Activated naive CD8-positive, alpha-beta T cell (primary cell): ENCODE measurements around the gene ASPRV1.

Source experiments
- H3K27ac Mint-ChIP-seq: one replicate; pipeline ENCODE4 v1.8.0; 2021; ENCODE audit warnings: mixed read lengths
- H3K27me3 Mint-ChIP-seq: one replicate; pipeline ENCODE4 v1.8.0; 2021; ENCODE audit warnings: mixed read lengths
- H3K36me3 Mint-ChIP-seq: one replicate; pipeline ENCODE4 v1.8.0; 2021; ENCODE audit warnings: mixed read lengths
- H3K4me1 Mint-ChIP-seq: one replicate; pipeline ENCODE4 v1.8.0; 2021; ENCODE audit warnings: low read depth, mixed read lengths
- H3K4me3 Mint-ChIP-seq: one replicate; pipeline ENCODE4 v1.8.0; 2021; ENCODE audit warnings: mild to moderate bottlenecking, mixed read lengths
- H3K9me3 Mint-ChIP-seq: one replicate; pipeline ENCODE4 v1.8.0; 2021; ENCODE audit warnings: low read depth, mixed read lengths

ASPRV1 gene

DNA sequence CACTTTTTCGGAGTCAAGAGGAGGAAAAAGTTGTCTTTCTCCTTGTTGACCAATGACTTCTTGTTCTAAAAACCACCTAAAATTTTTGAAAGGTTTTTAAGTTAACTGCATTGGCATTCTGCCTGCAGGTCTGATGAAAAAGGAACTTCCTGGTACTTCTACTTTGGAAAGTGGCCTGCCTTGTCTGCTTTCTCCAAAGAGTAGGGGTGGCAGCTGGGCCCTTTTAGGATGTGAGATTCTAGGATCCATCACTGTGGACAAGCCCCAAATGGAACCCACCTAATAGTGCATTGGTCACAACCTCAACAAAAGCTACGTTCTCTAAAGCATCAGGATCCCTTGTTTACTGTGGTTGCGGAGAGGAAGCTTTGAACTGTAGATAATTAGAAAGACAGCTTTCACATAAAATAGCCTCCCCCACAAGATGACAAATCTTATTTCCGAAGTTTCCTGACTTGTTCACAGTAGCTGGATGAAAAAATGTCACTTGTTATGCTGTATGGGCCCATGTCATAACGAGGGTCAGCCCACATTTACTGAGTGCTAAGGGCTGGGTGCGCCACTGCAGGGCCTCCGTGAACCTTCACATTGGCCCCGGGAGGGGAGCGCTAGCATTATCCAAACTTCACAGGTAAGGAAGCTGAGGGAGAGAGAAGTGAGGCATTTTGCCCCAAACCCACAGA lies 17.4 kb downstream of the ASPRV1 start:
- no peak overlapping the region for H3K27ac Mint-ChIP-seq
- peaks cover 32% of the 10 kb centered on the region for H3K4me1 Mint-ChIP-seq
- H3K36me3 Mint-ChIP-seq, result peaks cover 10% of the 10 kb centered on the region
- H3K27me3 Mint-ChIP-seq, result no peaks in the 10 kb centered on the region
- H3K4me3 Mint-ChIP-seq, result no peak overlapping the region
- no peaks in the 10 kb centered on the region for H3K9me3 Mint-ChIP-seq

DNA sequence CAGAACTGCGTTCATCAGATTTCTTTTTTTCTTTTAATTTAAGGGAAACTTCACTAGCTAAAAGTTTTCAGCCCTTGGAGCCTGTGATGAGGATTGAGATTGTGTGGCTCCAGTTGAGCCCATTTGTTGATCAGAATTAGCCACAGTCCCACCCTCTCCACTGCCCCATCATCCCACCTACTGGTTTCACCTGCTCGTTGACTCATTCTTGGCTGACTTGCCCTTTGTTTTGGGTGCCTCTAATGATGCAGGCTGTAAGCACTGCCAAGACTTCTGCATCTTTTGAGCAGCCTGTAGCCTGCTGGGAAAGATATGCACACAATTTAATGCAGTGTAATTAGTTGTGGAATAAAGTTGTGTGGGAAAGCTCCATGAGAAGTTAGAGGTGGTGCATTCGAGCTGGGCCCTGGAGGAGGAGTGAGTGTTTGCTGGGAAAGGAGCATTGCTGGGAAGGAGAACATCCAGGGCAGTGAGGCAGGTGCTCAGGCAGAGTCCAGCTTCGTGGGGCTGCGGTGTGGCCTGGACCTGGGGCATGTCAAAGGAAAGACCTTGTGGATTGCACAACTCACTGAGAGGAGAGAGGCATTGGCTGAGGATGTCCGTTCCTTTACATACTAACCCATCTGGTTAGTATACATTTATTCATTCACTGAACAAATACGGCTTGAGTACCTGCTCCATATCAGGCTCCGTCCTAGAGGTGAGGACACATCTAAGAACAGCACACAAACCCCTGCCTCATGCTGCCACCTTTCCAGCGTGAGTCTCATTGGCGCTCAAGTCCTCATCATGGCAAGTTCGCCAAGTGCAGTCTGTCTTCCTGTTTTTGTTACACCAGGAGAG lies 18.2 kb downstream of the ASPRV1 start:
- no peaks in the 10 kb centered on the region for H3K27me3 Mint-ChIP-seq
- H3K4me3 Mint-ChIP-seq, result no peak overlapping the region
- no peaks in the 10 kb centered on the region for H3K9me3 Mint-ChIP-seq
- peaks cover 30% of the 10 kb centered on the region for H3K4me1 Mint-ChIP-seq
- peaks cover 15% of the 10 kb centered on the region for H3K36me3 Mint-ChIP-seq
- no peak overlapping the region for H3K27ac Mint-ChIP-seq

- Mint-ChIP-seq H3K4me1 (peaks cover 11% of the 10 kb centered on the region), H3K4me3 (no peak overlapping the region), H3K27ac (no peak overlapping the region), H3K36me3 (peaks cover 21% of the 10 kb centered on the region), H3K27me3 (no peaks in the 10 kb centered on the region), H3K9me3 (no peaks in the 10 kb centered on the region)
Measured at GRCh38 chr2:69940691-69941090, 20.7 kb downstream of the ASPRV1 start.

DNA sequence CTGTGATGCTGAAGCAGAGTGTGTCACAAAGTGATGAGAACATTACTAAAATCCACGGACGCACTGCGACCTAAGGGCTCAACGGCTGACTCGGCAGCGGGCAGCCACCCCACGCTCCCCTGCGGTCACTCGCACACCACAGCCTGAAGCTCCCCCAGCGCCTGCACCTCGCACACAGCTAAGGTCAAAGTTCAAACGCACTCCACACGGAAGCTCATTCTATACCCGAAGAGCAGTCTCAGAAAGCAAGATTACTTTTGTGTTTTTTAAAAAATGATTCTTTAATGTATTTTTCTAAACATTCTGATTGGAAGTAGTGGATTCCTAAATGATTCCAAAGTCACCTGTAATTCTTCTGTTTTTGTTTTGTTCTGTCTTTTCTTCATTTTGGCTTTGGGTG lies 21.7 kb downstream of the ASPRV1 start:
- Mint-ChIP-seq H3K27ac (no peak overlapping the region), H3K36me3 (peaks cover 20% of the 10 kb centered on the region), H3K27me3 (no peaks in the 10 kb centered on the region), H3K9me3 (no peaks in the 10 kb centered on the region), H3K4me1 (peaks cover 6% of the 10 kb centered on the region), H3K4me3 (no peak overlapping the region)

GRCh38 chr2:69937968-69938367 lies 23.5 kb downstream of the ASPRV1 start:
- H3K4me1 Mint-ChIP-seq, result peaks cover 13% of the 10 kb centered on the region
- peak overlapping the region; percentile 55 for H3K27ac Mint-ChIP-seq
- no peaks in the 10 kb centered on the region for H3K27me3 Mint-ChIP-seq
- peaks cover 17% of the 10 kb centered on the region for H3K36me3 Mint-ChIP-seq
- no peak overlapping the region for H3K4me3 Mint-ChIP-seq
- no peaks in the 10 kb centered on the region for H3K9me3 Mint-ChIP-seq

DNA sequence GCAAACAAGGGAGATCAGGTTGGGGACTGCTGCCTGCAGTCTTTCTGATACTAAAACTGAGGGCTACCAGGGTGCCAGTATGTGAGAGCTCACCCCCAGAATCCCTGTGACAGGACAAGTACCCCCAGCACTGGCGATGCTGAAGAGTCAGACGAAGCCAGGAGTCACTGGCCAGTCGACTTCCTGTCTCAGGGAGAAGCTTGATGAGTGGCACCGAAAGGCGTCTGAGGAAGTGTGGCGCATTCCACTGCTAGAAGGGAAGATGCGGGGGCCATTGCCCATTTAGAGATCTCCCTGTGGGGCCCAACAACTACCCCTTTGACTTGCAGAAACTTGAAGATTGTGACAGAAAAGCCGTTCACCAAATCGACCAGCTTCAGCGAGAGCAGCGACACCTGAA lies 24.5 kb downstream of the ASPRV1 start:
- Mint-ChIP-seq H3K4me1 (peaks cover 20% of the 10 kb centered on the region), H3K36me3 (peaks cover 17% of the 10 kb centered on the region), H3K27ac (no peak overlapping the region), H3K27me3 (no peaks in the 10 kb centered on the region), H3K4me3 (no peak overlapping the region), H3K9me3 (no peaks in the 10 kb centered on the region)

GRCh38 chr2:69935011-69935410 lies 26.4 kb downstream of the ASPRV1 start:
- H3K4me3 Mint-ChIP-seq, result no peak overlapping the region
- peaks cover 17% of the 10 kb centered on the region for H3K36me3 Mint-ChIP-seq

DNA sequence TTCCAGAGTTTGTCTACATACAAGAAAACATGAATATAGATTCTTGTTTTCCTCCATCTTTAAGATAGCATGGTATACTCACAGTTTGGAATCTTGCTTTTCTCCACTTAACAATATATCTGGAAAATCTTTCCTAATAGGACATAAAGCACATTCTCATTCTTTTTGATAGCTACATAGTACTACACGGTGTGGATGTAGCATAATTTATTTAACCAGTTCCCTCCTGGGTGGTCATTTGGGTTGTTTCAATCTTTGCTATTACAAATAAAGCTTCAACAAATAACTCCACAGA lies 26.9 kb downstream of the ASPRV1 start:
- H3K4me1 Mint-ChIP-seq, result peaks cover 29% of the 10 kb centered on the region
- H3K36me3 Mint-ChIP-seq, result peaks cover 17% of the 10 kb centered on the region
- no peaks in the 10 kb centered on the region for H3K27me3 Mint-ChIP-seq
- no peaks in the 10 kb centered on the region for H3K9me3 Mint-ChIP-seq
- H3K27ac Mint-ChIP-seq, result peak overlapping the region; percentile 28
- no peak overlapping the region for H3K4me3 Mint-ChIP-seq

More at GRCh38 chr2:69935011-69935410, 26.4 kb downstream of the ASPRV1 start:
- no peak overlapping the region for H3K27ac Mint-ChIP-seq
- H3K9me3 Mint-ChIP-seq, result no peaks in the 10 kb centered on the region
- H3K27me3 Mint-ChIP-seq, result no peaks in the 10 kb centered on the region
- H3K4me1 Mint-ChIP-seq, result peaks cover 26% of the 10 kb centered on the region

- Mint-ChIP-seq H3K4me3 (no peak overlapping the region), H3K36me3 (peaks cover 17% of the 10 kb centered on the region), H3K4me1 (peaks cover 32% of the 10 kb centered on the region), H3K27ac (peak overlapping the region; percentile 28), H3K27me3 (no peaks in the 10 kb centered on the region), H3K9me3 (no peaks in the 10 kb centered on the region)
Measured at GRCh38 chr2:69933839-69934613, 27.4 kb downstream of the ASPRV1 start.

DNA sequence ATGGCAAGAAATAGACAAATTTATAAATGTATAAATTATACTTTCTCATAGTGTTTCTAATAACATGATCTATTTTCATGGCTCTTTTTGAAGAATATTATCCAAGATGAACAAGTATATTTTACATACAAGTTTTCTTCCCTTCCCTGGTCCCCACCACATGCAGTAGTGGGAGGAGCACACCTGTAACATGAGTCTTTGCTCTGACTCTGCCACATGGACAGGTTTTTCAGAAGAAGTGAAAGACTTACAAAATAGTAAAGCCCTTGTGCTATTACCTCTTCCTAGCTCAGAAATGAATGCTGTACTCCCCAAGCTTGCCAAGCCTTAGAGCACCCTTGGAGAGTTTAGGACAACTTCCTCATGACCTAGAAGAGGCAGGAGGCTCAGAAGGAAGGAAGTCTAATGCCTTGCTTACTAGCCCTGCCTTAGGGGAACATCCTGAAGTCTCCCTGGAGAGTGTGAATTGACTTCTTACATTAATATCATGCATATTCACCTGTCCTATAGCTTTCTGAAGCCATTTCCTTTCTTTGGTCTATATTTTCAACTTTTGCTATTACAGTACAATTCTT lies 28.1 kb downstream of the ASPRV1 start:
- Mint-ChIP-seq H3K27me3 (no peaks in the 10 kb centered on the region), H3K4me3 (no peak overlapping the region), H3K9me3 (no peaks in the 10 kb centered on the region), H3K36me3 (peaks cover 13% of the 10 kb centered on the region), H3K27ac (peak overlapping the region; percentile 22), H3K4me1 (peaks cover 32% of the 10 kb centered on the region)

- H3K27ac Mint-ChIP-seq, result no peak overlapping the region
- no peaks in the 10 kb centered on the region for H3K27me3 Mint-ChIP-seq
- peaks cover 35% of the 10 kb centered on the region for H3K4me1 Mint-ChIP-seq
- H3K4me3 Mint-ChIP-seq, result no peak overlapping the region
- peaks cover 12% of the 10 kb centered on the region for H3K36me3 Mint-ChIP-seq
- H3K9me3 Mint-ChIP-seq, result no peaks in the 10 kb centered on the region
Measured at GRCh38 chr2:69932596-69932922, 28.9 kb downstream of the ASPRV1 start.

DNA sequence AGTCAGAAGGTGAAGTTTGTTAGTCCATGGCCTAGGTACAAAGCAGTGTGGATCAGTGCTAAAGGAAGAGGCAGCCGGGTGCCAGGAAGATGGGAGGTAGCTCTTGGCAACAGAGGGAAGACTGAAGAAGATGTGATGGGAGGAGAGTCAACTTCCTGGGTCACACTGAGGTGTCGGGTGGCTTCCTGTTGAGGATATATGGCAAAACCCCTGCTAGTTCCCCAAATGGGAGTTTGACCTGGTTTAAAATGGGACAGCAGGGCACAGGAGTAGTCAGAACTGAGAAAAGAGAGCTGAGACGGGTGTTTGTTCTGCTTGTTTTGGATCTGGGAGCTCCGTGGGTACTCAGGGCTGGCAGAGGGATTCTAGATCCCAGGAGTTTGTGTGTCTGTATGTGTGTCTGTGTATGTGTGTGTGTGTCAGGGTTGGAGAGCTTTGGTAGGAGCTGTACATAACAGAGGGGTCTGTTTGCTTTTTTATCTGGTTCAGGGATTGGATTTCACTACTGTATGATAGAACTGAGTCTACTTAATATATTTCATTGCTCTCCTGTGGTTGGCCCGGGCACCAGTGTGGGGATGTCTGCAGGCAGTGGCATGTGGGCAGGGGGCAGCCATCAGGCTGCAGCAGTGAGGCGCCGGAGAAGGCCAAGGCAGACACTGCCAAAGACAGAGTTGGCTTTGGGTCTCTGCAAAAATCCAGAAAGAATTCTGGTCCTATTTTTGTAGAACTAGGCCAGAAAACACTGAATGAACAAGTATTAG lies 29.4 kb downstream of the ASPRV1 start:
- H3K9me3 Mint-ChIP-seq, result no peaks in the 10 kb centered on the region
- peaks cover 35% of the 10 kb centered on the region for H3K4me1 Mint-ChIP-seq
- H3K36me3 Mint-ChIP-seq, result peaks cover 12% of the 10 kb centered on the region
- no peak overlapping the region for H3K4me3 Mint-ChIP-seq
- no peaks in the 10 kb centered on the region for H3K27me3 Mint-ChIP-seq
- H3K27ac Mint-ChIP-seq, result peak overlapping the region; percentile 58

DNA sequence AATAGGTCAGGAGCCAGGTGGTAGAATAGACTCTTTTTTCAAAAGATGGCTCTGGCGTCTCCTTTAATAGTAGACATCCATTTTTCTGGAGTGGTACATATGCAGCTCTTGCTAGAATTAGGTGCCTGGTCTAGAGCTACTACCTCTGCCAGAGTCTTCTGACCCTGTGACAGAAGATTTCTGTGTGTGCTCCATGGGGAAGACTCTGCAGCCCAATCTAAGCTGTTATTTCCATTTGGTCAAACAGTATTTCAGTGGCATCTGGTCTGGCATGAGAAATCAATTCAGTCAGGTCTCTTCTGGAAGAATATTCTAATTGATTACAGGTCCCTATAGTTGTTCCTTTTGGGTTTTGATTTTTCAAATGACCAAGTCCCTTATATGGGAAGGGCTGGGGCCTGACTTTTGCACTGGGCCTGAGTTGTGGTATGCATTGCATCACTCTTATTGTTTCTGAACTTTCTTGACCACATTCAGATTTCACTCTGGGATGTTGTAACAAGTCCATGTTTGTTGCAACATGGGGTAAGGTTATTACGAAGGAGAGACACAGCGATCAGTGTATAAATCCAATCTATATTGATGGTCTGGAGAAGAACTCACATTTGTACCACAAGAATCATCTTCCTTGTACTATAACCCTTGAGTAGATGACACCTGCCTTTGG lies 34.4 kb downstream of the ASPRV1 start:
- Mint-ChIP-seq H3K27ac (no peak overlapping the region), H3K36me3 (peaks cover 10% of the 10 kb centered on the region), H3K4me1 (peaks cover 25% of the 10 kb centered on the region), H3K4me3 (no peak overlapping the region), H3K9me3 (no peaks in the 10 kb centered on the region), H3K27me3 (no peaks in the 10 kb centered on the region)

DNA sequence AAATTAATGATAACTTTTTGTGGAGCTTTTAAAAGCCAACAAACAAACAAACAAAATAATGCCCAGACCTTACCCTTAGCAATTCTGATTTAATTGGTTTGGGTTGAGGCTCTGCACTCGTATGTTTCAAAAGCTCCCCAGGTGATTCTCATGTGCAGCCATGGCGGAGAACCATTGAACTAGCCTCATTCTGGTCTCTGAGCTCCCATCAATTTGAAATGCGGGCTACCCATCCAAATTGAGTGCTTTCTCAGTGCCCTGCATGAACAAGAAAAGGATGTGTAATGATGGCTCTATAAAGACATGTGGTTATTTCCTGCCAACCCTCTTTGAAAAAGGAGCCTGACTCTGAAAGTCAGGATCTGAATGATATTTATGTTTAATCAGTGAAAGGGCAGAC lies 38.3 kb downstream of the ASPRV1 start:
- peaks cover 7% of the 10 kb centered on the region for H3K36me3 Mint-ChIP-seq
- no peak overlapping the region for H3K27ac Mint-ChIP-seq
- H3K27me3 Mint-ChIP-seq, result no peaks in the 10 kb centered on the region
- peaks cover 12% of the 10 kb centered on the region for H3K4me1 Mint-ChIP-seq
- no peak overlapping the region for H3K4me3 Mint-ChIP-seq
- H3K9me3 Mint-ChIP-seq, result no peaks in the 10 kb centered on the region
